Smooth muscle cell of the brain vasculature (primary cell): ENCODE measurements around the gene TTC33.

Source experiments
- DNase-seq: peaks from one replicate; pipeline ENCODE4 v3.0.0-alpha.2; 2012; ENCODE audit warnings: low read depth, low spot score

TTC33 gene

GRCh38 chr5:40521108-40521785 lies 234.5 kb downstream of the TTC33 start:
- no peak for DNase-seq

GRCh38 chr5:40518485-40518917 lies 237.3 kb downstream of the TTC33 start:
- DNase-seq = no peak

- DNase-seq = no peak
These were observed 240.3 kb downstream of the TTC33 start for GRCh38 chr5:40515476-40515875.

- DNase-seq = no peak
These were observed 240.8 kb downstream of the TTC33 start for GRCh38 chr5:40514976-40515375.

GRCh38 chr5:40511801-40512200 lies 244.0 kb downstream of the TTC33 start:
- no peak for DNase-seq

GRCh38 chr5:40507095-40507494 lies 248.7 kb downstream of the TTC33 start:
- no peak for DNase-seq

GRCh38 chr5:40505031-40505430 lies 250.7 kb downstream of the TTC33 start:
- no peak for DNase-seq

- no peak for DNase-seq
These were observed 252.3 kb downstream of the TTC33 start for GRCh38 chr5:40503439-40503838.

- no peak for DNase-seq
These were observed 253.0 kb downstream of the TTC33 start for GRCh38 chr5:40502736-40503135.

GRCh38 chr5:40501711-40502444 lies 253.9 kb downstream of the TTC33 start:
- no peak for DNase-seq

- no peak for DNase-seq
These were observed 256.1 kb downstream of the TTC33 start for GRCh38 chr5:40499518-40500273.

- DNase-seq = no peak
These were observed 256.8 kb downstream of the TTC33 start for GRCh38 chr5:40499007-40499406.

- no peak for DNase-seq
These were observed 258.2 kb downstream of the TTC33 start for GRCh38 chr5:40497573-40497972.

- DNase-seq = no peak
These were observed 260.5 kb downstream of the TTC33 start for GRCh38 chr5:40495237-40495635.

GRCh38 chr5:40494631-40495236 lies 261.0 kb downstream of the TTC33 start:
- no peak for DNase-seq

- no peak for DNase-seq
These were observed 263.7 kb downstream of the TTC33 start for GRCh38 chr5:40492056-40492455.

GRCh38 chr5:40491644-40492043 lies 264.1 kb downstream of the TTC33 start:
- no peak for DNase-seq

GRCh38 chr5:40490464-40491111 lies 265.2 kb downstream of the TTC33 start:
- no peak for DNase-seq

GRCh38 chr5:40489421-40489820 lies 266.3 kb downstream of the TTC33 start:
- DNase-seq = no peak

- no peak for DNase-seq
These were observed 269.1 kb downstream of the TTC33 start for GRCh38 chr5:40486437-40487275.
